HEK293 (cell line): ENCODE data around the gene BDNF.

Source experiments
- SCRT2 ChIP-seq: fragments of 450-650 bp; formaldehyde crosslinking; IDR thresholded peaks from 2 replicates; pipeline ENCODE4 v1.5.1; 2016; ENCODE audit warnings: missing biosample characterization, missing genetic modification characterization
- ZBTB48 ChIP-seq: fragments of 450-650 bp; formaldehyde crosslinking; IDR thresholded peaks from 2 replicates; pipeline ENCODE4 v1.5.1; 2016; ENCODE audit warnings: missing biosample characterization, missing genetic modification characterization
- ZNF266 ChIP-seq: fragments of 450-650 bp; formaldehyde crosslinking; IDR thresholded peaks from 2 replicates; pipeline ENCODE4 v1.5.1; 2016; ENCODE audit warnings: missing biosample characterization, missing genetic modification characterization, low read depth
- ZNF274 ChIP-seq, 2 experiments: fragments of 200-500 bp in 1 of 2; fragments of 450-650 bp in 1 of 2; sonication (Bioruptor generic) in 1 of 2; formaldehyde crosslinking in 1 of 2; IDR thresholded peaks; 2 replicates each; pipeline versions ENCODE4 v1.5.1 to v1.6.1; 2014 to 2016; ENCODE audit warnings: borderline replicate concordance in 1 of 2, inconsistent platforms in 1 of 2, low read length in 1 of 2, missing biosample characterization in 1 of 2, missing genetic modification characterization in 1 of 2
- ZNF366 ChIP-seq: fragments of 450-650 bp; formaldehyde crosslinking; conservative IDR thresholded peaks from 2 replicates; pipeline ENCODE4 v1.5.1; 2016; ENCODE audit warnings: missing biosample characterization, missing genetic modification characterization
- ZNF654 ChIP-seq: fragments of 450-650 bp; formaldehyde crosslinking; IDR thresholded peaks from 2 replicates; pipeline ENCODE4 v1.5.1; 2016; ENCODE audit warnings: low read depth, missing biosample characterization, missing genetic modification characterization
- ZNF670 ChIP-seq: fragments of 450-650 bp; formaldehyde crosslinking; IDR thresholded peaks from 2 replicates; pipeline ENCODE4 v1.5.1; 2016; ENCODE audit warnings: missing biosample characterization, missing genetic modification characterization, low read depth
- TF ChIP-seq, protein P1 (sequence below): fragments of 450-650 bp; formaldehyde crosslinking; IDR thresholded peaks from 2 replicates; pipeline ENCODE4 v1.5.1; 2016; ENCODE audit warnings: missing biosample characterization, missing genetic modification characterization
- TF ChIP-seq, protein P2 (sequence below): fragments of 450-650 bp; formaldehyde crosslinking; IDR thresholded peaks from 2 replicates; pipeline ENCODE4 v1.5.1; 2016; ENCODE audit warnings: missing biosample characterization, missing genetic modification characterization
- TF ChIP-seq, protein P3 (sequence below): fragments of 450-650 bp; formaldehyde crosslinking; IDR thresholded peaks from 2 replicates; pipeline ENCODE4 v1.5.1; 2017; ENCODE audit warnings: missing biosample characterization, missing genetic modification characterization

DNA sequence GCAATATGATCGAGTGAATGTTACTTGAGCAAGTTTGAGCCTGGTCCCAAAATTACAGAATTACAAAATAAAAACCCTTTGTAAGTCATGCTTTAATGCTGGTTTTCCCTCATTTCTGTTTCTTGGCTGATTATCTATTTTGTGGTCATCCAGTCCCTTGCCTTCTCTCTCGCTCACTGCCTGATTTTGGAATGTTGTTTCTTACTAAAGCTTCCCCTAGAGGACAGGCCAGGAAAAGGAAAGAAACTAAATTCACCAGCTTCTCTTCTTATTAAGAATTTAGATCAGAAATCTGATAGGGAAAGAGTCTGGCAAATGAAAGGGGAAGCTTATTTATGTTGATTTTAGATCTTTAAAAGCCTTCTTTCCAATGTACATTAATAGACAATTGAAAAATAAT lies 16.6 kb upstream of the BDNF start:
- TF ChIP-seq, protein P1, sequence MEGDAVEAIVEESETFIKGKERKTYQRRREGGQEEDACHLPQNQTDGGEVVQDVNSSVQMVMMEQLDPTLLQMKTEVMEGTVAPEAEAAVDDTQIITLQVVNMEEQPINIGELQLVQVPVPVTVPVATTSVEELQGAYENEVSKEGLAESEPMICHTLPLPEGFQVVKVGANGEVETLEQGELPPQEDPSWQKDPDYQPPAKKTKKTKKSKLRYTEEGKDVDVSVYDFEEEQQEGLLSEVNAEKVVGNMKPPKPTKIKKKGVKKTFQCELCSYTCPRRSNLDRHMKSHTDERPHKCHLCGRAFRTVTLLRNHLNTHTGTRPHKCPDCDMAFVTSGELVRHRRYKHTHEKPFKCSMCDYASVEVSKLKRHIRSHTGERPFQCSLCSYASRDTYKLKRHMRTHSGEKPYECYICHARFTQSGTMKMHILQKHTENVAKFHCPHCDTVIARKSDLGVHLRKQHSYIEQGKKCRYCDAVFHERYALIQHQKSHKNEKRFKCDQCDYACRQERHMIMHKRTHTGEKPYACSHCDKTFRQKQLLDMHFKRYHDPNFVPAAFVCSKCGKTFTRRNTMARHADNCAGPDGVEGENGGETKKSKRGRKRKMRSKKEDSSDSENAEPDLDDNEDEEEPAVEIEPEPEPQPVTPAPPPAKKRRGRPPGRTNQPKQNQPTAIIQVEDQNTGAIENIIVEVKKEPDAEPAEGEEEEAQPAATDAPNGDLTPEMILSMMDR (tag by site-specific recombination): no peak
- no peak; the same call in 1 of the 2 replicates for TF ChIP-seq ZNF654 (tag by site-specific recombination)
- no peak for TF ChIP-seq ZBTB48 (tag by site-specific recombination)
- TF ChIP-seq ZNF274 (IDR thresholded peaks at IDR 0.05; ENCODE audit: low read length): no peak
- TF ChIP-seq ZNF274 (tag by site-specific recombination; IDR thresholded peaks at IDR 0.05; ENCODE audit: borderline replicate concordance): no peak
- no peak for TF ChIP-seq ZNF670 (tag by site-specific recombination)
- no peak for TF ChIP-seq ZNF366 (tag by site-specific recombination)
- TF ChIP-seq SCRT2: no peak
- TF ChIP-seq, protein P2, sequence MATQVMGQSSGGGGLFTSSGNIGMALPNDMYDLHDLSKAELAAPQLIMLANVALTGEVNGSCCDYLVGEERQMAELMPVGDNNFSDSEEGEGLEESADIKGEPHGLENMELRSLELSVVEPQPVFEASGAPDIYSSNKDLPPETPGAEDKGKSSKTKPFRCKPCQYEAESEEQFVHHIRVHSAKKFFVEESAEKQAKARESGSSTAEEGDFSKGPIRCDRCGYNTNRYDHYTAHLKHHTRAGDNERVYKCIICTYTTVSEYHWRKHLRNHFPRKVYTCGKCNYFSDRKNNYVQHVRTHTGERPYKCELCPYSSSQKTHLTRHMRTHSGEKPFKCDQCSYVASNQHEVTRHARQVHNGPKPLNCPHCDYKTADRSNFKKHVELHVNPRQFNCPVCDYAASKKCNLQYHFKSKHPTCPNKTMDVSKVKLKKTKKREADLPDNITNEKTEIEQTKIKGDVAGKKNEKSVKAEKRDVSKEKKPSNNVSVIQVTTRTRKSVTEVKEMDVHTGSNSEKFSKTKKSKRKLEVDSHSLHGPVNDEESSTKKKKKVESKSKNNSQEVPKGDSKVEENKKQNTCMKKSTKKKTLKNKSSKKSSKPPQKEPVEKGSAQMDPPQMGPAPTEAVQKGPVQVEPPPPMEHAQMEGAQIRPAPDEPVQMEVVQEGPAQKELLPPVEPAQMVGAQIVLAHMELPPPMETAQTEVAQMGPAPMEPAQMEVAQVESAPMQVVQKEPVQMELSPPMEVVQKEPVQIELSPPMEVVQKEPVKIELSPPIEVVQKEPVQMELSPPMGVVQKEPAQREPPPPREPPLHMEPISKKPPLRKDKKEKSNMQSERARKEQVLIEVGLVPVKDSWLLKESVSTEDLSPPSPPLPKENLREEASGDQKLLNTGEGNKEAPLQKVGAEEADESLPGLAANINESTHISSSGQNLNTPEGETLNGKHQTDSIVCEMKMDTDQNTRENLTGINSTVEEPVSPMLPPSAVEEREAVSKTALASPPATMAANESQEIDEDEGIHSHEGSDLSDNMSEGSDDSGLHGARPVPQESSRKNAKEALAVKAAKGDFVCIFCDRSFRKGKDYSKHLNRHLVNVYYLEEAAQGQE (tag by site-specific recombination): no peak
- TF ChIP-seq ZNF266: no peak
- TF ChIP-seq, protein P3, sequence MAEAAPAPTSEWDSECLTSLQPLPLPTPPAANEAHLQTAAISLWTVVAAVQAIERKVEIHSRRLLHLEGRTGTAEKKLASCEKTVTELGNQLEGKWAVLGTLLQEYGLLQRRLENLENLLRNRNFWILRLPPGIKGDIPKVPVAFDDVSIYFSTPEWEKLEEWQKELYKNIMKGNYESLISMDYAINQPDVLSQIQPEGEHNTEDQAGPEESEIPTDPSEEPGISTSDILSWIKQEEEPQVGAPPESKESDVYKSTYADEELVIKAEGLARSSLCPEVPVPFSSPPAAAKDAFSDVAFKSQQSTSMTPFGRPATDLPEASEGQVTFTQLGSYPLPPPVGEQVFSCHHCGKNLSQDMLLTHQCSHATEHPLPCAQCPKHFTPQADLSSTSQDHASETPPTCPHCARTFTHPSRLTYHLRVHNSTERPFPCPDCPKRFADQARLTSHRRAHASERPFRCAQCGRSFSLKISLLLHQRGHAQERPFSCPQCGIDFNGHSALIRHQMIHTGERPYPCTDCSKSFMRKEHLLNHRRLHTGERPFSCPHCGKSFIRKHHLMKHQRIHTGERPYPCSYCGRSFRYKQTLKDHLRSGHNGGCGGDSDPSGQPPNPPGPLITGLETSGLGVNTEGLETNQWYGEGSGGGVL: no peak
